ENCODE results near the gene OR10A3.

OR10A3 gene

DNA sequence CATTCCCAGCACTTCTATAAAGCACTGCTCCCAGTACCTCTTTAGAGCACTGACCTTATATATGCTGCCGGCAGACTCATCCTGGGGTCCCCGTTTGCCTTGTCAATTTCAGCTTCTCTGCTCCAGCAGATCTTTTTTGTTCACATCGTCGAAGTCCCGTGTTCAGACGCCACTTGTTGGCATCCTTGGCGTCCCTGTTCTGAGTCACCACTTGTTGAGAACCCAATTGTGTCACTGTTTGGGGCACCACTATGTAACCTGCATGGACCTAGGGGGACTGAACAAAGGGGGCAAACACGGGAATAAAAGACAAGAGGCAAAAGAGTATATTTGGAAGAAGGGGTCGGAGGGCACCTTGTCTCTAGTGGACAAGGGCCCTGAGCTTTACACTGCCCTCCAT is 36.0 kb downstream of the OR10A3 start:
- H3K4me3 ChIP-seq (replicated peaks; ENCODE audit: low read depth, low read length): no peak overlapping the region
- no peak for DNase-seq (ENCODE audit: low read depth)
- TF ChIP-seq, protein P1, sequence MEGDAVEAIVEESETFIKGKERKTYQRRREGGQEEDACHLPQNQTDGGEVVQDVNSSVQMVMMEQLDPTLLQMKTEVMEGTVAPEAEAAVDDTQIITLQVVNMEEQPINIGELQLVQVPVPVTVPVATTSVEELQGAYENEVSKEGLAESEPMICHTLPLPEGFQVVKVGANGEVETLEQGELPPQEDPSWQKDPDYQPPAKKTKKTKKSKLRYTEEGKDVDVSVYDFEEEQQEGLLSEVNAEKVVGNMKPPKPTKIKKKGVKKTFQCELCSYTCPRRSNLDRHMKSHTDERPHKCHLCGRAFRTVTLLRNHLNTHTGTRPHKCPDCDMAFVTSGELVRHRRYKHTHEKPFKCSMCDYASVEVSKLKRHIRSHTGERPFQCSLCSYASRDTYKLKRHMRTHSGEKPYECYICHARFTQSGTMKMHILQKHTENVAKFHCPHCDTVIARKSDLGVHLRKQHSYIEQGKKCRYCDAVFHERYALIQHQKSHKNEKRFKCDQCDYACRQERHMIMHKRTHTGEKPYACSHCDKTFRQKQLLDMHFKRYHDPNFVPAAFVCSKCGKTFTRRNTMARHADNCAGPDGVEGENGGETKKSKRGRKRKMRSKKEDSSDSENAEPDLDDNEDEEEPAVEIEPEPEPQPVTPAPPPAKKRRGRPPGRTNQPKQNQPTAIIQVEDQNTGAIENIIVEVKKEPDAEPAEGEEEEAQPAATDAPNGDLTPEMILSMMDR (IDR thresholded peaks at IDR 0.05; ENCODE audit: low read length, missing control alignments): no peak

DNA sequence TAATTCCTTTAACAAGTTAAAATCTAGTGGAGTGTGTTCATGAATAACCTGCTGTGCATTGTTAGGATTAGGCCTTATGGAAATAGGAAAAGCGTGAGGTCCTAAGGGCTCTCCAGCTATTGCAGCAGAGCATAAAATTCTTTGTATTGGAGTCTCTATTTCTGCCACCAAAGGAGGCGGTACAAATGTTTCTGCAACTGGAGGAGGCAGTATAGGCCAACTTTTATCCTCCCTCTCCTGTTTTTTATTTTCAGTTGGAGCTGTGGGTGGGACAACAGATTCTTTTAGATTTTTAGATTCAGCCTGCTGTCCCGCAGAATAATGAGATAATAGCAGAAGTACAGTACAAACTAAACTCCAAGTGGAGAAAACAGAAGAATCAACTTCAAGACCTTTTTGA is 36.6 kb downstream of the OR10A3 start:
- DNase-seq (ENCODE audit: low read depth): peak; percentile 24
- TF ChIP-seq, protein P1 (IDR thresholded peaks at IDR 0.05; ENCODE audit: low read length, missing control alignments): peak; percentile 10
- no peak overlapping the region for H3K4me3 ChIP-seq (replicated peaks; ENCODE audit: low read depth, low read length)

DNA sequence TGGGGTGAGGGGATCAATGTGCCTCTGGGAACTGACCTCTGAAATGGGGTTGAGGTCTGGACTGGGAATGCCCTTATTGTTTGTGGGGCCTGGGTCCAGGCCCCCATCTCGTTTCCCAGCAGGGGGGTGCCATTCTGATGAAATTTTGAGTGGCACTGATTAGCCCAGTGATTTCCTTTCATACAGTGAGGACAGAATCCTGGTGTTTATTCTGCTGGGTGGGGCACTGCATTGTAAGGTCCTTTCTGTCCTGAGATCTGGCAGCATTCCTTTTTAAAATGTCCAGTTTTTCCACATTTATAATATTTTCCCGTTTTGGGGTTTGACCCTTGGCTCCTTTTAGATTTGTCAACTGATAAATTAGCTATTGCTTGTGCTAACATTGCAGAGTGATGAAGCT is 37.6 kb downstream of the OR10A3 start:
- TF ChIP-seq, protein P1 (IDR thresholded peaks at IDR 0.05; ENCODE audit: low read length, missing control alignments): no peak
- no peak overlapping the region for H3K4me3 ChIP-seq (replicated peaks; ENCODE audit: low read depth, low read length)
- no peak for DNase-seq (ENCODE audit: low read depth)

DNA sequence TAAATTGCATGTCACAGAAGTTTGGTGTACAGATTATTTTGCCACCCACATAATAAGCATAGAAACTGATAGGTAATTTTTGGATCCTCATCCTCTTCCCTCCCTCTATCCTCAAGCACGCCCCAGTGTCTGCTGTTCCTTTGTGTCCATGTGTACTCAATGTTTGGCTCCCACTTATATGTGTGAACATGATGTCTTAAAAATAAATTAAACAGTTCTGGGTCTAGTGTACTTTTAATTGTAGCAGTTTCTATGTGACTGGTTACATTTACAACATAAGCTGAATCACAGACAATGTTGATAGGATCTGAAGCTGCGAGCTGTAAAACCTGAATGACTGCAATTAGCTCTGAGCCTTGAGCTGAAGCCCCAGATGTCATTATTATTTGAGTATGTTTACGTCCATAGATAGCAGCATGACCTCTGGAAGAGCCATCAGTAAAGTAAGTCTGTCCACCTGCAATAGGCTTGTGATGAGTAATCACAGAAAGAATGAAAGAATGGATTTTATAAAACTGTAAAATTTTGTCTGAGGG is 40.1 kb downstream of the OR10A3 start:
- H3K4me3 ChIP-seq (replicated peaks; ENCODE audit: low read depth, low read length): no peak overlapping the region
- TF ChIP-seq, protein P1 (IDR thresholded peaks at IDR 0.05; ENCODE audit: low read length, missing control alignments): no peak
- DNase-seq (ENCODE audit: low read depth): no peak

DNA sequence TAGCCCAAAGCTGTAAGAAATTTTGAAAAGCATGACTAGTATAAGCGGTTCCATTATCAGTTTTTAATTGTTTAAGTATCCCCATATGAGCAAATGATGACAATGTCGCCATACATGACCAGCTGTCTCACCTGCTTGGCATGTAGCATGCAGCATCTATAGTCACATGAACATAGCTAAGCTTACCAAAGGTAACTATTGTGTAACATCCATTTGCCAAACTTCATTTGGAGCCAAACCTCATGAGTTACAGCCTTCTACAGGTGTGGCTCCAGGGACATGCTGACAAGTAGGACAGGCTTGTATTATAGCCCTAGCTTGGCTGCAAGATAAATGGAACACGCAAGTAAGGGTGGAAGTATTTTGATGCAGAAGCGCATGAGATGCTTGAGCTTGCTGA is 40.8 kb downstream of the OR10A3 start:
- TF ChIP-seq, protein P1 (IDR thresholded peaks at IDR 0.05; ENCODE audit: low read length, missing control alignments): no peak
- DNase-seq (ENCODE audit: low read depth): no peak
- H3K4me3 ChIP-seq (replicated peaks; ENCODE audit: low read depth, low read length): no peak overlapping the region

DNA sequence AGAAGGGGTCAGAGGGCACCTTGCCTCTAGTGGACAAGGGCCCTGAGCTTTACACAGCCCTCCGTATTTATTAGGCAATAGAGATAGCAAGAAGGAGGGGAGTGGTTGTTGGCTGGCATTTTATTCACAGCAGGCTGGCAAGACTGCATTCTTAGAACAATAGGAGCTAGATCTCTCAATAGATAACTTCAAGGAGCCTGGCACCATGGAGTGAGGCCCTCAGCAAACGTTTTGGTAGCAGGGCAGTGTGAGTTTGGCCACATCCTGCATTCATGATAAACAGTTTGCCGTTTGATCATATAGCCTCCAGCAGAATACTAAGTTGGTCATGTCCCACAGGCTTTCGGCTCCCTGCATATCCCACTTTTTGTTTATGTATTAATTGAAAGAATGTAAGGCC is 42.1 kb downstream of the OR10A3 start:
- DNase-seq (ENCODE audit: low read depth): no peak
- H3K4me3 ChIP-seq (replicated peaks; ENCODE audit: low read depth, low read length): no peak overlapping the region
- TF ChIP-seq, protein P1 (IDR thresholded peaks at IDR 0.05; ENCODE audit: low read length, missing control alignments): no peak

DNA sequence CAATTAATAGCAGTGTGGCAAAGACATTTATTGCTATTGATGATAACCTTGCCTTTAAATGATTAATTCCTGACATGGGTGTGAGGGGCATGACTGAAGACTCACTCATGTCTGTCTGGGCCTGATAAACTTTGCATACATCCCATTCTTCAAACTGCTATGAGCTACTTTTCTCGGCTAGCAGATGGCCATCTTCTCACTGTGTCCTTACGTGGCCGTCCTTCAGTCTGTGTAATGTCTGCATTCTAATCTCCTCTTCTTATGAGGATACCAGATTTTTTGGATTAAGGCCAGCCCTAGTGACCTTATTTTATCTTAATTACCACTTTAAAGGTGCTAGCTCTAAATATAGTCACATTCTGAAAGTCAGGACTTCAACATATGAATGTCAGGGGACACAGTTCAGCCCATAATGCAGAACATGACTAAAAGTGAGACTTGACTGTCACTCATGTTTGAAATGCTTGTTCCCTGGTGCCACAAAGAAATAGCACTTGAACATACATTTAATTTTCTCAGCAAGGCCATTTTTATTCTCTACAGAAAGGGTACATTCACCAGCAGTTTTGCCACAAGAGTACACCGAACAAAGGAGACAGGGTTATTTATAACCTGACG is 42.7 kb downstream of the OR10A3 start:
- no peak overlapping the region for H3K4me3 ChIP-seq (replicated peaks; ENCODE audit: low read depth, low read length)
- TF ChIP-seq, protein P1 (IDR thresholded peaks at IDR 0.05; ENCODE audit: low read length, missing control alignments): no peak
- no peak for DNase-seq (ENCODE audit: low read depth)

All from fibroblast of pulmonary artery (primary cell).